ENCODE data around the gene ZEB2.

DNA sequence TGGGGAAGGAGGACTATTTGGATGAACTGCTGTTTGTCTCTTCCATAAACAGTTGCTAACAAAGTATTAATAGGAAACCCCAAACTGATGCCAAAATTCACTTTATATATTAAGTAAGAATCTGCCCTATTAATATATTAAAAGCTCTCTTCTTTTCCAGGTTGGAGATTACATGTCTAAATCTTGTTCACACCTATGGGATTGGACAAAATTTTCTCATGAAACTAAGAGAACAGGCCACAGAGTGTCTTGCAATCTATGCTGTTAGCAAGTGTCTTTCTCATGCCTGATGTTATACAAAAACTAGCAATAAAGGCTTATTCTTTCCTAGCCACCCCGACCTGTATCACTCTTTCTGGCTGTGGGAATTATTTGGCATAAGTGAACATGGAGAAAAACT is 18.3 kb downstream of the ZEB2 start:
- TF ChIP-seq CBX8 (IDR thresholded peaks at IDR 0.05) (no peak), RCOR1 (IDR thresholded peaks at IDR 0.05; ENCODE audit: low read depth, low read length) (no peak), EP300 (IDR thresholded peaks at IDR 0.05) (no peak), CTCF (IDR thresholded peaks at IDR 0.05) (no peak), EHF (CRISPR knock-in tag; IDR thresholded peaks at IDR 0.05) (no peak), CEBPB (IDR thresholded peaks at IDR 0.05) (no peak), MAX (IDR thresholded peaks at IDR 0.05) (no peak), HOXA7 (CRISPR knock-in tag; IDR thresholded peaks at IDR 0.05) (no peak), RFX5 (IDR thresholded peaks at IDR 0.05) (no peak), REST (IDR thresholded peaks at IDR 0.05) (no peak), HDAC2 (IDR thresholded peaks at IDR 0.05) (no peak), BCL3 (IDR thresholded peaks at IDR 0.05) (no peak), SMC3 (IDR thresholded peaks at IDR 0.05) (no peak), SREBF2 (IDR thresholded peaks at IDR 0.05) (no peak)
